Large intestine (tissue), 3 donors: ENCODE data around the gene RTN4R. TPM values are rescaled to one million over a fixed set of nuclear protein-coding genes. Genes with fewer than 3 reads are reported as not detected.
"Not testable (repeated sequence)": the region's sequence is repeated elsewhere in the genome, so short reads cannot be mapped to it uniquely, and the experiment has no call there.

Source experiments
- DNase-seq, 2 donors: peaks; one replicate each; pipeline versions ENCODE4 v3.0.0 to v3.0.0-alpha.2; 2013
- H3K27ac ChIP-seq: one replicate; pipeline ENCODE4 v1.5.1; 2013; ENCODE audit warnings: low read length
- H3K27me3 ChIP-seq: 2 replicates; pipeline ENCODE4 v1.6.1; 2013; ENCODE audit warnings: low read length; ENCODE audit not compliant: control insufficient read depth, insufficient read depth
- H3K36me3 ChIP-seq: 2 replicates; pipeline ENCODE4 v1.6.1; 2013; ENCODE audit warnings: low read length; ENCODE audit not compliant: control insufficient read depth, insufficient read depth
- H3K4me1 ChIP-seq: one replicate; pipeline ENCODE4 v1.6.1; 2013; ENCODE audit warnings: low read length; ENCODE audit not compliant: control insufficient read depth, insufficient read depth
- H3K4me3 ChIP-seq: one replicate; pipeline ENCODE4 v1.5.1; 2013; ENCODE audit warnings: low read length
- H3K9me3 ChIP-seq: one replicate; pipeline ENCODE4 v1.6.1; 2013; ENCODE audit warnings: mild to moderate bottlenecking, low read depth, low read length, moderate library complexity; ENCODE audit not compliant: control insufficient read depth
- WGBS: methylation state at CpG from one replicate; pipeline ENCODE4 v1.1.5; 2013; ENCODE audit warnings: low lambda C conversion rate; ENCODE audit not compliant: insufficient coverage; 5-methylcytosine and 5-hydroxymethylcytosine counted together
- polyA plus RNA-seq: library from polyadenylated mRNA; unstranded; fragments of 120-200 nt; gene quantifications from one replicate; pipeline ENCODE4 v1.2.1, GENCODE V29; 2013

Gene RTN4R
- polyA plus RNA-seq, 1 donor = 7.5 TPM

DNA sequence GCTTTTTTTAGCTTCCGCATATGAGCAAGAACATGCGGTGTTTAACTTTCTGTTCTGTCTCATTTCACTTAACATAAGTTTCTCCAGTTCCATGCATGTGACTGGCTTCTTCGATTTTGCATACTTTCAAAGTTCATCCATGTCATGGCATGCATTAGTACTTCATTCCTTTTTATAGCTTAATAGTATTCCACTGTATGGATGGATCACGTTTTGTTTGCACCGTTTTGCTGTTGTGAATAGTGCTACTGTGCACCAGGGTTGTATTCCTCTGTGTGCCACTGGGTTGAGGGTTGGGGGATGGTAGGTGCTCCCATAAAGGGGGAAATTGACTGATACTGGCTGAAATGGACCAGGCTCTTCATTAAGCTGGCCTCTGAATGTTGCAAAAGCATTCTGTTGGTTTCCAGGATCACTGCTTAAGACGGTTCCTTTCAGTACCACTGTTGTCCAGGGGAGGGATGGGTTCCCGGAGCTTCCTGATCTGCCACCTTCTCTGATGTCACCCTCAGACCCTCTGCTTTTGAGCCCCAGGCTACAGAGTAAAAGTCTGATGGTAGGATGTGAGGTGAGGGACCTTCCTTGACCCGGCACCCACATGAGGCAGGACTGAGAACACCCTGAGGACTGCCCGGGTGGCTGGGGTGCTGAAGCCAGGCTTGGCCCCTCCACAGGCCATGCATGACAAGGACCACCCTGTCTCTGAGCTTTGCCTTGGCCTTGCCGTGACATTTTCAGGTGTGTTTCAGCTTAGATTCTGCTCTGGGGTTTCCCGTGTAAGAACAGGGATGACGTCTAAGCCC, 27.3 kb upstream of the RTN4R start:
- DNase-seq = no peak
- WGBS = 100% methylated on average over 2 of the region's 12 CpGs
- Histone ChIP-seq H3K9me3 (no peaks in the 10 kb centered on the region), H3K27me3 (no peaks in the 10 kb centered on the region), H3K27ac (no peak overlapping the region), H3K36me3 (no peaks in the 10 kb centered on the region), H3K4me1 (peaks cover 17% of the 10 kb centered on the region), H3K4me3 (no peak overlapping the region)

DNA sequence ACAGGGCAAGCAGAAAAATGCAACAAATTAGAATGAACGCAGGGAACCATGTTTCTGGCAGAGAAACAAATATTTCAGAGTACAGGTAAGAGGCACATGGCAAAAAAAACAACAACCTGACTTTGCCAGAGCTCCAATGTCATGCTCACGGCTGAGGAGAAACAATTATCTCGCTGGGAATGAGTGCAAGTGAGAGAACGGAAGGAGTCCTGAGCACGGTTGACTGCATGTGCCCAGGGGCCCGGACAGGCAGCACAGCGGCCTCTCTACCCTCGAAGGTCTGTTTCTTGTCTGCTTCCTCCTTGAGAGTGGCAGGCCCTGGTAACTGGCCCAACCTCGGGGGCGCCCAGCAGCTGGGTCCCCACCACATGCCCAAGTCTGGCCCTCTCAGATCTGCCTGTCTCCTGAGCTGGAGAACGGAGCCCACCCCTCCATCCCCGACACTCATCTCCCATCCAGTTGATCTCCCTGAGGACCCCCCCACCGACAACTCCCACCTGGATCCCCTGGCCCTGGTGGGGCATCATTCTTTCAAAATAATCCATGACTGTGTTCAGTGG, 24.6 kb upstream of the RTN4R start:
- WGBS = 83% methylated on average over 1 of the region's 13 CpGs
- no peak overlapping the region for H3K4me3 ChIP-seq
- DNase-seq = no peak
- H3K9me3 ChIP-seq = no peaks in the 10 kb centered on the region
- no peak overlapping the region for H3K27ac ChIP-seq
- H3K36me3 ChIP-seq = no peaks in the 10 kb centered on the region
- H3K4me1 ChIP-seq = peaks cover 4% of the 10 kb centered on the region
- no peaks in the 10 kb centered on the region for H3K27me3 ChIP-seq

DNA sequence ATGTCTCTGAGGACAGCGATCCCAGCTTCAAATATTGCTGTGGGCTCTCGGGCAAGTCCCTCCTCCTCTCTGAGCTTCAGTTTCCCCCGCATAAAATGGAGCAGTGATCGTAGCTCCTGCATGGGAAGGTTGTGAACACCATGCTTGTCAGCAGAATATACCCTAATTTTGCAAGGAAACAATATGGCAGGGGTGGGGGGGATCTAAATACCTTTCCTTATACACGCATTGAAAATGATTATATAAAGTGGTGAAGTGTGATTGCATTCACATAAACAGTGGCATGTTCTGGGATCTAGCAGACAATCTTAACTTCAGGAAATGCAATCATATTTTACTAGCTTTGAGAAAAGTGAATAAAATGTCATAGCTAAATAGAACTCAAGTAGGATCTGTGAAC, 24.0 kb upstream of the RTN4R start:
- WGBS = no CpG with 5 or more reads among the region's 5 CpGs

DNA sequence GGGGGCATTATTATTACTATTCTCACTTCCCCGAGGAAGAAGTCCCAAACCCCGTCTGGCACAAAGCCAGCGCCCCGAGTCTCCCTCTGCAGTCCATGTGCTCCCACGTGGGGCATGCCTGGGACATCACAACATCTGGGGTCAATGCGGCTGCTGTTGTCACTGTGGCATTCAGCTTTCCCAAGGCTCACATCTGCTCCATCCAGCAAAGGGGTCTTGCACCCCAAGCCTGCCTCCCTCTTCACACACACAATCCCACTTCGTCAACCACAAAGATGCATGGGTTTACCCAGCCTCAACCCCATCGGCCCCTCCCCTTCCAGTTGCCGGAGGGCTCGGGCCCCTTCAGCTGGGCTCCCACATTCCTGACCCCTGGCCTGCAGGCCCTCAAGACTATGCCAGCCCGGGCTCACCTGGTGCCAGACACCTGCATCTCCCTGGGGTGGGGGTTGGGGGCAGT, 23.5 kb upstream of the RTN4R start:
- Histone ChIP-seq H3K27me3 (no peaks in the 10 kb centered on the region), H3K27ac (no peak overlapping the region), H3K9me3 (no peaks in the 10 kb centered on the region), H3K4me3 (no peak overlapping the region), H3K36me3 (no peaks in the 10 kb centered on the region), H3K4me1 (no peaks in the 10 kb centered on the region)
- WGBS = no CpG with 5 or more reads among the region's 11 CpGs
- no peak for DNase-seq

More for the DNA sequence above, 24.0 kb upstream of the RTN4R start:
- no peak for DNase-seq
- H3K36me3 ChIP-seq = no peaks in the 10 kb centered on the region
- H3K27me3 ChIP-seq = no peaks in the 10 kb centered on the region
- no peak overlapping the region for H3K27ac ChIP-seq
- no peak overlapping the region for H3K4me3 ChIP-seq
- no peaks in the 10 kb centered on the region for H3K4me1 ChIP-seq
- no peaks in the 10 kb centered on the region for H3K9me3 ChIP-seq

GRCh38 chr22:20291249-20291586, 23.1 kb upstream of the RTN4R start:
- WGBS = no CpG with 5 or more reads among the region's 5 CpGs
- Histone ChIP-seq H3K9me3 (no peaks in the 10 kb centered on the region), H3K27me3 (no peaks in the 10 kb centered on the region), H3K36me3 (no peaks in the 10 kb centered on the region), H3K4me1 (no peaks in the 10 kb centered on the region), H3K4me3 (no peak overlapping the region), H3K27ac (no peak overlapping the region)
- DNase-seq = no peak

- Histone ChIP-seq H3K9me3 (no peaks in the 10 kb centered on the region), H3K36me3 (no peaks in the 10 kb centered on the region), H3K27me3 (no peaks in the 10 kb centered on the region), H3K27ac (no peak overlapping the region), H3K4me1 (no peaks in the 10 kb centered on the region), H3K4me3 (no peak overlapping the region)
- DNase-seq = no peak
- 60% methylated on average over 1 of the region's 13 CpGs for WGBS
These were observed 22.6 kb upstream of the RTN4R start for GRCh38 chr22:20290578-20291248.

DNA sequence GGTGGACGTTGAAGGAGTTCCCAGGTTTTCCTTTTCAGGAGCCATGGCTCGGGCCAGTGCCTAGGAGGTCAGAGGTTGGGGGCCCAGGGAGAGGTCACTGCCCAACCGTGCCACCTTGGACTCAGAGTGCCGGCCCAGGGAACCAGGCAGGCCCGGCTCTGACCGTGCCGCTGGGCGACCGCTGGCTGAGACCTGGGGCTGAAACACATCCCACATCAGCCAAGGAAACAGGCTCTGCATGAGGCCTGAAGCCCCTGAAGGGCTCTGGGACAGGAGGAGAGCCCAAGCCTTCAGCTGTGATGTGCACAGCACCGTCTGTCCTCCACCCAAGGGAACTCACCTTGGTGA, 21.9 kb upstream of the RTN4R start:
- no peak for DNase-seq
- H3K4me3 ChIP-seq = no peak overlapping the region
- no peaks in the 10 kb centered on the region for H3K4me1 ChIP-seq
- H3K36me3 ChIP-seq = no peaks in the 10 kb centered on the region
- H3K9me3 ChIP-seq = no peaks in the 10 kb centered on the region
- no peak overlapping the region for H3K27ac ChIP-seq
- H3K27me3 ChIP-seq = no peaks in the 10 kb centered on the region
- WGBS = no CpG with 5 or more reads among the region's 10 CpGs

GRCh38 chr22:20289182-20290044, 21.3 kb upstream of the RTN4R start:
- no CpG with 5 or more reads among the region's 23 CpGs for whole genome bisulfite sequencing
- DNase-seq, H3K4me3 ChIP-seq, H3K4me1 ChIP-seq, H3K27ac ChIP-seq, H3K9me3 ChIP-seq, H3K27me3 ChIP-seq, H3K36me3 ChIP-seq: not testable (repeated sequence)

- not testable (repeated sequence) for H3K4me1 ChIP-seq, DNase-seq, H3K36me3 ChIP-seq, H3K27me3 ChIP-seq, H3K9me3 ChIP-seq, H3K27ac ChIP-seq, H3K4me3 ChIP-seq
- WGBS = 90% methylated on average over 2 of the region's 20 CpGs
These were observed 18.8 kb upstream of the RTN4R start for GRCh38 chr22:20286784-20287423.

GRCh38 chr22:20286312-20286660, 18.2 kb upstream of the RTN4R start:
- not testable (repeated sequence) for H3K4me1 ChIP-seq, H3K36me3 ChIP-seq, H3K27me3 ChIP-seq, DNase-seq, H3K27ac ChIP-seq, H3K9me3 ChIP-seq, H3K4me3 ChIP-seq
- no CpG with 5 or more reads among the region's 8 CpGs for WGBS
